Activated CD4-positive, alpha-beta T cell treated with anti-CD3 and anti-CD28 coated beads, Interleukin-2, amount 50 U/mL, for 48 hours (primary cell): ENCODE results near the gene CDC20.
A peak's percentile ranks its signal among the peaks of the same experiment; 100 is the strongest.

Experiments used
- DNase-seq, 2 experiments: peaks; one replicate each; pipeline ENCODE4 v3.0.0-alpha.2; 2020

Gene CDC20

GRCh38 chr1:43358746-43359693 is at the start of gene CDC20:
Gene CDC20, plus strand, starts transcription at chr1:43358981. Its CDS starts 235 bp downstream, at chr1:43359216.
- peak; percentile 100 for DNase-seq

GRCh38 chr1:43309405-43310025 is 49.3 kb upstream of the CDC20 start:
- no peak for DNase-seq

GRCh38 chr1:43311521-43311920 is 47.3 kb upstream of the CDC20 start:
- DNase-seq = no peak

GRCh38 chr1:43312212-43312623 is 46.6 kb upstream of the CDC20 start:
- DNase-seq = no peak

GRCh38 chr1:43312663-43313515 is 45.9 kb upstream of the CDC20 start:
- no peak for DNase-seq

- no peak for DNase-seq
Measured at GRCh38 chr1:43313771-43314170, 45.0 kb upstream of the CDC20 start.

- DNase-seq = no peak
Measured at GRCh38 chr1:43314233-43314632, 44.5 kb upstream of the CDC20 start.

- DNase-seq = no peak
Measured at GRCh38 chr1:43315481-43315880, 43.3 kb upstream of the CDC20 start.

GRCh38 chr1:43315963-43316737 is 42.6 kb upstream of the CDC20 start:
- DNase-seq = no peak

- no peak for DNase-seq
Measured at GRCh38 chr1:43316738-43317520, 41.9 kb upstream of the CDC20 start.

GRCh38 chr1:43317817-43318471 is 40.8 kb upstream of the CDC20 start:
- no peak for DNase-seq

GRCh38 chr1:43318831-43319230 is 40.0 kb upstream of the CDC20 start:
- no peak for DNase-seq

GRCh38 chr1:43319288-43319687 is 39.5 kb upstream of the CDC20 start:
- no peak for DNase-seq

- no peak for DNase-seq
Measured at GRCh38 chr1:43319766-43320165, 39.0 kb upstream of the CDC20 start.

- no peak for DNase-seq
Measured at GRCh38 chr1:43321331-43321891, 37.4 kb upstream of the CDC20 start.

GRCh38 chr1:43322506-43322905 is 36.3 kb upstream of the CDC20 start:
- no peak for DNase-seq

GRCh38 chr1:43324810-43325209 is 34.0 kb upstream of the CDC20 start:
- no peak for DNase-seq

- DNase-seq = no peak
Measured at GRCh38 chr1:43325381-43325780, 33.4 kb upstream of the CDC20 start.

GRCh38 chr1:43327549-43328292 is 31.1 kb upstream of the CDC20 start:
- no peak for DNase-seq
